Natural killer cell (primary cell): ENCODE measurements around the gene CENPO. TPM values are rescaled to one million over a fixed set of nuclear protein-coding genes. Genes with fewer than 3 reads are reported as not detected.

Experiments
- ATAC-seq, 3 donors: fragments of 150-1000 bp in 2 of 3; fragments of 200-7000 bp in 1 of 3; cut with Tn5 transposase; 1 replicate in 1 of 3; 2 replicates in 2 of 3; pipeline ENCODE4 v1.10.0; 2021; ENCODE audit warnings: mild to moderate bottlenecking in 2 of 3, moderate library complexity in 2 of 3
- DNase-seq, 2 donors: peaks; one replicate each; pipeline versions ENCODE4 v3.0.0 to v3.0.0-alpha.2; 2013 to 2021; ENCODE audit warnings: mixed read lengths in 1 of 2
- H3K27ac ChIP-seq: one replicate; pipeline ENCODE4 v1.5.1; 2013; ENCODE audit warnings: mild to moderate bottlenecking, low read length
- H3K27me3 ChIP-seq: one replicate; pipeline ENCODE4 v1.6.1; 2013; ENCODE audit warnings: low read length; ENCODE audit not compliant: control insufficient read depth, insufficient read depth
- H3K36me3 ChIP-seq: one replicate; pipeline ENCODE4 v1.6.1; 2013; ENCODE audit warnings: low read length; ENCODE audit not compliant: control insufficient read depth, insufficient read depth
- H3K4me1 ChIP-seq: one replicate; pipeline ENCODE4 v1.6.1; 2013; ENCODE audit warnings: low read length; ENCODE audit not compliant: control insufficient read depth, insufficient read depth
- H3K4me3 ChIP-seq: one replicate; pipeline ENCODE4 v1.5.1; 2013; ENCODE audit warnings: low read length
- H3K9me3 ChIP-seq: one replicate; pipeline ENCODE4 v1.6.1; 2013; ENCODE audit warnings: low read length; ENCODE audit not compliant: control insufficient read depth, insufficient read depth
- H3K27ac Mint-ChIP-seq, 2 donors: one replicate each; pipeline ENCODE4 v1.8.0; 2022; ENCODE audit warnings: mild to moderate bottlenecking in 2 of 2, mixed read lengths in 2 of 2, moderate library complexity in 1 of 2
- H3K27me3 Mint-ChIP-seq, 2 donors: one replicate each; pipeline ENCODE4 v1.8.0; 2022; ENCODE audit warnings: low read depth in 2 of 2, mixed read lengths in 2 of 2
- H3K36me3 Mint-ChIP-seq: one replicate; pipeline ENCODE4 v1.8.0; 2022; ENCODE audit warnings: mixed read lengths
- H3K4me1 Mint-ChIP-seq, 2 donors: one replicate each; pipeline ENCODE4 v1.8.0; 2022; ENCODE audit warnings: mixed read lengths in 2 of 2
- H3K4me3 Mint-ChIP-seq: one replicate; pipeline ENCODE4 v1.8.0; 2022; ENCODE audit warnings: mild to moderate bottlenecking, moderate library complexity, mixed read lengths
- H3K9me3 Mint-ChIP-seq, 2 donors: one replicate each; pipeline ENCODE4 v1.8.0; 2022; ENCODE audit warnings: mixed read lengths in 2 of 2
- CTCF ChIP-seq: fragments of 200-600 bp; IDR thresholded peaks from one replicate; pipeline ENCODE4 v1.8.0; 2022; ENCODE audit warnings: antibody characterized with exemption
- WGBS: methylation state at CpG from one replicate; pipeline ENCODE4 v1.1.7; 2013; ENCODE audit warnings: missing lambda C conversion rate; ENCODE audit not compliant: insufficient coverage; 5-methylcytosine and 5-hydroxymethylcytosine counted together
- intact Hi-C: fragments of 100-400 bp; cut with micrococcal nuclease; formaldehyde crosslinking; loops from one replicate; pipeline ENCODE4 v1.14.2; 2022
- total RNA-seq, 4 donors: library from RNA; stranded (reverse); fragments of 120-200 nt in 1 of 4; gene quantifications; one replicate each; pipeline versions ENCODE4 v1.2.3 to v1.2.4, GENCODE V29; 2013 to 2022

CENPO gene
- total RNA-seq, 3 donors from 2014 or later (not counting 1 experiment from before 2014, with no cell fraction given): 8.1 to 15.1 (median 11.2) TPM

- H3K4me1 ChIP-seq: no peaks in the 10 kb centered on the region
- no peak for ATAC-seq
- H3K36me3 Mint-ChIP-seq: peaks cover 7% of the 10 kb centered on the region
- H3K27ac ChIP-seq: no peak overlapping the region
- TF ChIP-seq CTCF: no peak
- H3K9me3 Mint-ChIP-seq: no peaks in the 10 kb centered on the region
- no peaks in the 10 kb centered on the region for H3K9me3 ChIP-seq
- DNase-seq: no peak
- H3K4me3 ChIP-seq: no peak overlapping the region
- no peaks in the 10 kb centered on the region for H3K27me3 ChIP-seq
- no peaks in the 10 kb centered on the region for H3K27me3 Mint-ChIP-seq
- H3K4me1 Mint-ChIP-seq: peaks cover 12 to 13% of the 10 kb centered on the region in 2 donors
- no peak overlapping the region for H3K27ac Mint-ChIP-seq
- intact Hi-C loops: no loop called here
- 97% methylated on average over 14 of the region's 21 CpGs for WGBS
- H3K36me3 ChIP-seq: peaks cover 37% of the 10 kb centered on the region
- no peak overlapping the region for H3K4me3 Mint-ChIP-seq
Measured at GRCh38 chr2:24819442-24820174, 26.4 kb downstream of the CENPO start.

GRCh38 chr2:24820175-24820513 is 26.9 kb downstream of the CENPO start:
- Histone ChIP-seq H3K4me1 (no peaks in the 10 kb centered on the region), H3K4me3 (no peak overlapping the region), H3K27ac (no peak overlapping the region), H3K36me3 (peaks cover 37% of the 10 kb centered on the region), H3K9me3 (no peaks in the 10 kb centered on the region), H3K27me3 (no peaks in the 10 kb centered on the region)
- H3K4me1 Mint-ChIP-seq: peaks cover 9% of the 10 kb centered on the region in 2 donors
- H3K9me3 Mint-ChIP-seq: no peaks in the 10 kb centered on the region
- H3K27me3 Mint-ChIP-seq: no peaks in the 10 kb centered on the region
- TF ChIP-seq CTCF: no peak
- no peak overlapping the region for H3K27ac Mint-ChIP-seq
- intact Hi-C loops: no loop called here
- ATAC-seq: no peak
- H3K4me3 Mint-ChIP-seq: no peak overlapping the region
- no peak for DNase-seq
- 96% methylated on average over 7 of the region's 7 CpGs for WGBS
- peaks cover 7% of the 10 kb centered on the region for H3K36me3 Mint-ChIP-seq

GRCh38 chr2:24820598-24821432 is 27.6 kb downstream of the CENPO start:
- intact Hi-C loops: no loop called here
- H3K9me3 ChIP-seq: no peaks in the 10 kb centered on the region
- Mint-ChIP-seq H3K36me3 (peaks cover 7% of the 10 kb centered on the region), H3K27ac (peak overlapping the region in 1 of 2 donors; percentile 60), H3K4me1 (peaks cover 5% of the 10 kb centered on the region in 2 donors), H3K9me3 (no peaks in the 10 kb centered on the region), H3K27me3 (no peaks in the 10 kb centered on the region), H3K4me3 (no peak overlapping the region)
- 95% methylated on average over 17 of the region's 17 CpGs for WGBS
- H3K27ac ChIP-seq: no peak overlapping the region
- no peak overlapping the region for H3K4me3 ChIP-seq
- H3K4me1 ChIP-seq: peaks cover 3% of the 10 kb centered on the region
- peaks cover 35% of the 10 kb centered on the region for H3K36me3 ChIP-seq
- no peak for ATAC-seq
- no peak for DNase-seq
- no peaks in the 10 kb centered on the region for H3K27me3 ChIP-seq
- no peak for TF ChIP-seq CTCF
